HepG2 (cell line): Measurements from ENCODE around the gene PLEKHG2. TPM values are rescaled to one million over a fixed set of nuclear protein-coding genes. Genes with fewer than 3 reads are reported as not detected.

Experiments used
- ARNTL ChIP-seq: sonication (generic); formaldehyde crosslinking; IDR thresholded peaks from 2 replicates; pipeline ENCODE4 v1.4.0; 2020; ENCODE audit warnings: mild to moderate bottlenecking, missing genetic modification reagents
- CSRNP1 ChIP-seq: sonication (generic); formaldehyde crosslinking; IDR thresholded peaks from 2 replicates; pipeline ENCODE4 v1.8.1; 2023; ENCODE audit warnings: mild to moderate bottlenecking, missing genetic modification reagents
- EZH2 ChIP-seq: conservative IDR thresholded peaks from 2 replicates; pipeline ENCODE4 v1.6.1; 2012; ENCODE audit warnings: mild to moderate bottlenecking, low read depth, low read length, moderate library complexity
- GATA4 ChIP-seq: sonication (generic); IDR thresholded peaks from 2 replicates; pipeline ENCODE4 v1.6.1; 2016; ENCODE audit warnings: antibody characterized with exemption, low read depth, borderline replicate concordance
- HDAC2 ChIP-seq: sonication (generic); formaldehyde crosslinking; IDR thresholded peaks from 2 replicates; pipeline ENCODE4 v1.4.0; 2020; ENCODE audit warnings: missing genetic modification reagents
- PBX3 ChIP-seq: sonication (generic); formaldehyde crosslinking; IDR thresholded peaks from 2 replicates; pipeline ENCODE4 v1.8.1; 2023; ENCODE audit warnings: missing genetic modification reagents, inconsistent platforms, borderline replicate concordance
- SIX1 ChIP-seq: sonication (generic); formaldehyde crosslinking; IDR thresholded peaks from 2 replicates; pipeline ENCODE4 v1.4.0; 2020; ENCODE audit warnings: missing genetic modification reagents, borderline replicate concordance
- SNAI1 ChIP-seq: sonication (generic); formaldehyde crosslinking; IDR thresholded peaks from 2 replicates; pipeline ENCODE4 v1.5.0; 2020; ENCODE audit warnings: mild to moderate bottlenecking, missing genetic modification reagents, borderline replicate concordance
- TAF1 ChIP-seq: sonication (generic); formaldehyde crosslinking; IDR thresholded peaks from 2 replicates; pipeline ENCODE4 v1.4.0; 2020; ENCODE audit warnings: missing genetic modification reagents
- THRA ChIP-seq: sonication (generic); formaldehyde crosslinking; IDR thresholded peaks from 2 replicates; pipeline ENCODE4 v1.4.0; 2020; ENCODE audit warnings: missing genetic modification reagents, borderline replicate concordance
- TP53 ChIP-seq: sonication (generic); formaldehyde crosslinking; conservative IDR thresholded peaks from 2 replicates; pipeline ENCODE4 v1.4.0; 2020; ENCODE audit warnings: missing genetic modification reagents
- ZBED4 ChIP-seq: sonication (generic); formaldehyde crosslinking; IDR thresholded peaks from 2 replicates; pipeline ENCODE4 v1.4.0; 2020; ENCODE audit warnings: missing genetic modification reagents, borderline replicate concordance
- ZNF530 ChIP-seq: sonication (generic); formaldehyde crosslinking; IDR thresholded peaks from 2 replicates; pipeline ENCODE4 v1.5.0; 2020; ENCODE audit warnings: low read depth, mild to moderate bottlenecking, missing genetic modification reagents
- ZNF556 ChIP-seq: sonication (generic); formaldehyde crosslinking; IDR thresholded peaks from 2 replicates; pipeline ENCODE4 v1.4.0; 2020; ENCODE audit warnings: mild to moderate bottlenecking, missing genetic modification reagents, borderline replicate concordance
- ZNF720 ChIP-seq: sonication (generic); formaldehyde crosslinking; IDR thresholded peaks from 2 replicates; pipeline ENCODE4 v1.4.0; 2020; ENCODE audit warnings: missing genetic modification reagents
- ZNF800 ChIP-seq: sonication (generic); formaldehyde crosslinking; IDR thresholded peaks from 2 replicates; pipeline ENCODE4 v1.4.0; 2020; ENCODE audit warnings: missing genetic modification reagents
- ZSCAN22 ChIP-seq: sonication (generic); formaldehyde crosslinking; IDR thresholded peaks from 2 replicates; pipeline ENCODE4 v1.4.0; 2020; ENCODE audit warnings: mild to moderate bottlenecking, missing genetic modification reagents
- polyA plus RNA-seq, 8 experiments: library from polyadenylated mRNA; depleted of rRNA in 3 of 8; stranded (reverse) in 7 of 8; unstranded in 1 of 8; fragments of >200 nt; fragmentation: Illumina TruSeq in 4 of 8; extraction: Trizol in 4 of 8; gene quantifications; 2 replicates each; pipeline versions ENCODE4 v1.2.1 to v1.2.3, GENCODE V29; 2011 to 2016; ENCODE audit warnings: low read depth in 4 of 8, missing spikeins in 1 of 8, mixed read lengths in 1 of 8; ENCODE audit not compliant: insufficient read depth in 1 of 8
- total RNA-seq, 5 experiments: library from RNA; depleted of rRNA; stranded (reverse); fragments of >200 nt; fragmentation: Illumina TruSeq; extraction: Trizol; gene quantifications; 2 replicates each; pipeline ENCODE4 v1.2.3, GENCODE V29; 2016; ENCODE audit warnings: low read depth in 1 of 5

PLEKHG2 gene
- total and polyA plus RNA-seq, 2 of the 13 experiments (the other 11 are each of a cell fraction or from before 2014, with no cell fraction given): 3.6 to 6.8 TPM

- TF ChIP-seq ZBED4 (CRISPR knock-in tag): peak; percentile 53; the same call in 1 of the 2 replicates
- no peak for TF ChIP-seq SIX1
- no peak; the same call in none of the 2 replicates for TF ChIP-seq GATA4
- TF ChIP-seq EZH2: no peak
- TF ChIP-seq ZNF556: peak; percentile 86; the same call in 1 of the 2 replicates
- TF ChIP-seq HDAC2 (CRISPR knock-in tag): peak; percentile 87
- TF ChIP-seq ZSCAN22: no peak
- TF ChIP-seq TAF1 (CRISPR knock-in tag): peak; percentile 99
- 0 out of 2 replicates have a peak, but pooled peaks have one; percentile 22 for TF ChIP-seq TP53 (CRISPR knock-in tag)
- TF ChIP-seq SNAI1 (CRISPR knock-in tag): no peak
- TF ChIP-seq PBX3: peak; percentile 66; the same call in 1 of the 2 replicates
- no peak for TF ChIP-seq ZNF720 (CRISPR knock-in tag)
- no peak for TF ChIP-seq CSRNP1
- TF ChIP-seq ZNF530 (CRISPR knock-in tag): no peak
- TF ChIP-seq ZNF800 (CRISPR knock-in tag): no peak
- TF ChIP-seq THRA (CRISPR knock-in tag): peak; percentile 38; the same call in 1 of the 2 replicates
- TF ChIP-seq ARNTL: peak; percentile 83
These were observed 23.3 kb downstream of the PLEKHG2 start, which contains the start of gene RPS16 (continued) for GRCh38 chr19:39435499-39436349.
